Measurements from ENCODE around the gene NOTCH3.

GRCh38 chr19:15114153-15114540, 86.6 kb downstream of the NOTCH3 start:
- TF ChIP-seq POLR2AphosphoS5 (IDR thresholded peaks at IDR 0.05; ENCODE audit: borderline replicate concordance, low read depth, low read length) = no peak
- TF ChIP-seq EZH2 (IDR thresholded peaks at IDR 0.05) = no peak
- no peak for TF ChIP-seq FOXP2 (optimal IDR thresholded peaks at IDR 0.05; ENCODE audit: control extremely low read depth, extremely low read length, insufficient read depth)

Data from SK-N-MC (cell line).